Dermis microvascular lymphatic vessel endothelial cell (primary cell): ENCODE measurements around the gene ASF1A. TPM values are rescaled to one million over a fixed set of nuclear protein-coding genes. Genes with fewer than 3 reads are reported as not detected.
A peak's percentile ranks its signal among the peaks of the same experiment; 100 is the strongest.

Experiments used
- DNase-seq, 2 donors: peaks; one replicate each; pipeline versions ENCODE4 v3.0.0 to v3.0.0-alpha.2; 2010; ENCODE audit warnings: low read depth in 2 of 2
- total RNA-seq: library from RNA; depleted of rRNA; stranded (reverse); fragments of >200 nt; gene quantifications from 2 replicates; pipeline ENCODE4 v1.2.1, GENCODE V29; 2014

ASF1A gene
- total RNA-seq, 1 donor from 2014 or later, result 16.7 TPM

DNA sequence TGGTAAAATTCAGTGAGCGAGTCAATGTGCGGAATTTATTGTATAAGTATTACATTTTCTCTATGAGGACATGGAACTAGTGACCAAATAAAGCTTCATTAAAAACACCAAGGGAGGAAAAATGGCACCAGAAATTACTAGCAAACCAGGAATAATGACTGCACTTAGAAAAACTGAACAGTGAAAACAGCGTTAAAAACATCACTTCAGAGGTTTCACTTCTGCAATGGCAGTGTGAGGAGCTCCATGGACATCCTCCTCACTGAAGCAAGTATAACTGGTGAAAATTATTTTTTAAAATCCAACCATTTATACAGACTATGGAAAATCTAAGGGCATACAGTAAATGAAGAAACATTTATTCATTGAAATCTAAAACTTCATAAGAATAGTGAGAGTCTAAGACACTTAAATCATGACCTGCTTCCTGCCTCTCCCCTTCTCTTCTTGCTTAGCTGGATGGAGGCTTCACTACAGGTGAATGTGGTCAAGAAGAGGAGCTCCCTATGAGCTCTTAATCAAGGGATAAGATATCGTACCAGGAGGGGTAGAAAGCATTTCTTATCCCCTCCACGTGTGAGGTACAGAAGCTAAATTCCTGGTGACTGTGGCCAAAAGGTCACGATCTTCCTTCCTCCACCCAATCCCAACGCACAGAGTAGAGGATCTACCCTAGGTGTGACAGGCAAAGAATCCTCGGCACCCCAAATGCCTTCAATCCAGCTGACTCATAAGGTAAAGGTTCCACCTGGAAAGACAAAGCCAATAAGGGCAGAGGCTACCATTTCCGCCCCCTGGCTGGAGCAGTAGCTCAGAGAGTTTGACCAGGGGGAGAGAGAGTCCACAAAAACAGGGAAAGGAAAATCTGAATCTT, 12.3 kb upstream of the ASF1A start:
- DNase-seq, result no peak

DNA sequence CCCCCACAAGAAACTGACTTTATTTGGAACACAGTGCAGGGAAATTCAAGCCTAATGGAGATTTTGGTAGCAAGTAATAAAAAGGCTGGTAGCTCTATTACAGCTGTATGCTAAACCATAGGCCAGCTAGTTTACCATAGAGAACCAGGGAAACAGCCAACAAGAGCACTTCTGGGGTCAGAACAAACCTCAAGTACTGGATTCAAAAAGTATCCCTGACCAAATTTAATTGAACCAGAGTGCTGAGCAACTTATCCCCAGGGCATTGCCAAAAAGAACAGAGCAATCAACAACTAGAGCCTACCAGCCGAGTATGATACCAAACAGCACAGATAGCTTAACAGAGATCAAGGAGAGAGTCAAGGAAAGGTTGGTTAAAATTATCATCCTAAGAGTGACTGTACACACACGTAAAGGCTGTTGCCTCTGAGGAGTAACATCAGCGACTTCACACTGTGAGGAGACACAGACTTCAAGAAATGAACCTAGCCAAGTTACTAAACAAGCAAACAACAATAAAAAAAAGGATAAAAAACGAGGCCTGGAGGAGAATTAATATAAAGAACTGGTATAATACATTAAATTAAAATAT, 11.5 kb upstream of the ASF1A start:
- DNase-seq, result no peak

DNA sequence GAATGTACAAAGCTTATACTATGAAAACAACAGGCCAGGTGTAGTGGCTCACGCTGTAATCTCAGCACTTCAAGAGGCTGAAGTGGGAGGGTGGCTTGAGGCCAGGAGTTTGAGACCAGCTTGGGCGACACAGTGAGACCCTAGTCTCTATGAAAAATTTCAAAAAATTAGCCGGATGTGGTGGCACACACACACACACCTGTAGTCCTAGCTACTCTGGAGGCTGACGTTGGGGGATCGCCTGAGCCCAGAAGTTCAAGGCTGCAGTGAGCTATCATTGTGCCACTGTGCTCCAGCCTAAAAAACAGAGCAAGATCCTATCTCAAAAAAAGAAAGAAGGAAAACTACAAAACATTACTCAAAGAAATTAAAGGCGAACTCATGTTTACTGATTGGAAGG, 7.3 kb upstream of the ASF1A start:
- no peak for DNase-seq

DNA sequence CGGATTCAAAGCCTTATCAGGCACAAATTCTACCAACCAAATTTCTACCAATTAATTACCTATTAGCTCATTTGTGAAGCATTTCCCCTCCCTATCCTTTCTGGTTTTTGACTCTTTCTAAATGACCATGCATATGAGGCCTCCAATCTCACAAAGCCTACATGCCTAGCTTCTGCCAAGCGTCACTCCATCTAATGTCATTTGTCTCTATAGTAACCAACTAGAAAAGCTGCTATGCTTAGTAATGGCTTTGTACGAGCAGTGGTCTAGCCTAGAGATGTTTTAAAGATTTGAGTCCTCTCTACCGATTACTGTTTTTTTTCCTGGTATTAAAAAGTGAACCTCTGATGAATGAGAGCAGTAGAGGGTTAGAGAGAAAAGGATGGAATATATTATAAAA, 4.8 kb upstream of the ASF1A start:
- no peak for DNase-seq

DNA sequence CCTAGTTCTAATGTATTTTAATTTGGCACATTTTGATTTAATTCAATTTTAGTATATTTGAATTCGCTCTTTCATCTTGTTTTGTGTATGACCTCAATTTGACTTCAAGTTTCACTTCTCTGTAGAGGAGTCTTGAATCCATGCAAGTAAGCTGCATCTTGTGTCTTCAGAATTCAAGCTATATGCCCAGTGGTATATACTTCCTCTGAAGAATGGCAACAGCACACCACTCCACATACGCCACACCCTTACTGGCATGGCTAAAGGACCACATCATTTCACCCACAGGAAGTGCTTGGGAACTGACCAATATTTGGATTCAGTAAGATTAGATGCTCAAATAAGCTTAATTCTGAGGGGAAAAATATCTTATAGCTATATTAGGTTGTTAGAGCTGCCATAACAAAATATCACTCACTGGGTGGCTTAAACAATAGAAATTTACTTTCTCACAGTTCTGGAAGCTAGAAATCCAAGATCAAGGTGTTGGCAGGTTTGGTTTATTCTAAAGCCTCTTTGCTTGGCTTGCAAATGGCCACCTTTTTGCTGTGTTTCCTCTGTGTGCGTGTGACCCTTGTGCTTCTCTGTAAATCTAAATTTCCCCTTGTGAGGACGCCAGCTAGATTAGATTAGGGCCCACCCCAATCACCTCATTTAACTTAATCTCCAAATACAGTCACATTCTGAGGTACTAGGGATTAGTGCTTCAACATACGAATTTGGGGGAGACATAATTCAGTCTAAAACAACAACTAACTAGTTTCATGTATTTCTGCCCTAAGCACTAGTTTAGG, 2.8 kb upstream of the ASF1A start:
- DNase-seq, result no peak

DNA sequence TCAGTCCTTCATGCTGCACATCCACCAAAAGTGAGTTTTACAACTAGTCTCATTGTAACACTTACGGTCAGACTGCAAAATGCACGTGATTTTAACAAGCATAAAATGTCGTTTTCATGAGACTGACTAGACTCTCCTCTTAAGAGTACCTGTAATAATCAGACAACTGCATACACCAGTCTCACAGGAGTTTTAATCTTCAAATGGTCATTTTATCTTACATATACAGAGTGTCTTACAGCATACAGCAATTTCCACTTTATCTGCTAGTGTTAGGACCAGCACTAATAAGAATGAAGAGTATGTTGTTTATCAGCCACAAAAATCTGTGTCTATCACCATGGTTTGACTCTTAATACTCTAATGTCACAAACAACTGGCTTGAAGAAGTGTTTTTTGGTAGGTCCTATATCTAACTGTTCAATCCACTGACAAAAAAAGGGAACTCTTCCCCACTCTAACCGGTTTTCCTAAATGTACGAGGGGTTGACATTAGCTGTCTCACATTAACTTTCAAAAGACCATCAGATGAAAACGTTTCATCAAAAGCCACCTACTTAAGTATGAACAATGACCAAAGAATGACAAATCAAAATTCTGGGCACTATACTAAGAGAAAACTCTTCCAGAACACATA, 1.5 kb upstream of the ASF1A start:
- DNase-seq, result peak in 1 of 2 donors; percentile 14

DNA sequence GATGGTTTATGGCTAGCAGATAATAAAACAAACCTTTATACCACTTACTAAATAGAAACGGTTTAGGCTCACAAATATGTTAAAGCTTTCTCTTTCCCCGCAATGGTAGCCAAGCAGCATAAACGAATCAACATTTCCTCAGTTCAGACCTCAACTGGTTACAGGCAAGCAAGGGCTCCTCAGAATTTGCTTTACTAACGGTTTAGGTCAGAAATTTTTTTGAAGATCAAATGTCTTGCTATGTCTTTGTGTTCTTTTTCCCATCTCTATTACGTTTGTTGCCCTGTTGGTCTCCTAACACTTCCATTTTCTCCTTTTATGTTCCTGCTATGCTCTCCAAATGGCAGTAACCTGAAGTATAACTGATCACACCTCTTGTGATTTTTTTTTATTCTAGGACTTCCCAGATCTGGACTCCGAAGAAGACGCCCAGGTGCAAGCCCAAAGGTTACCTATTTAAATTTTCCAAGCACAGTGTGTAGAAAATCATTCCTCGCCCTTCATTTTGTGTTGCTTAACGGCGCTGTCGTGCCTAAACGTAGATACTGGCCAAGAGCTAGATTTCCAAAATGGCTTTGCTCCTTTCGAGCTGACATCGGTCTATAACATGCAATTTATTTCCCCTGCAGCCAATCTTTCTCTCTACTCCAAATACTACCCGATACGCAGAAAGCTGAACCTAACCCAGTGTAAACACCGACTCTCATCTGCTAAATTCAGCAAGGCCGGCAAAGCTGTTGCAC, 717 bp upstream of the ASF1A start:
- peak; percentile 68 for DNase-seq

DNA sequence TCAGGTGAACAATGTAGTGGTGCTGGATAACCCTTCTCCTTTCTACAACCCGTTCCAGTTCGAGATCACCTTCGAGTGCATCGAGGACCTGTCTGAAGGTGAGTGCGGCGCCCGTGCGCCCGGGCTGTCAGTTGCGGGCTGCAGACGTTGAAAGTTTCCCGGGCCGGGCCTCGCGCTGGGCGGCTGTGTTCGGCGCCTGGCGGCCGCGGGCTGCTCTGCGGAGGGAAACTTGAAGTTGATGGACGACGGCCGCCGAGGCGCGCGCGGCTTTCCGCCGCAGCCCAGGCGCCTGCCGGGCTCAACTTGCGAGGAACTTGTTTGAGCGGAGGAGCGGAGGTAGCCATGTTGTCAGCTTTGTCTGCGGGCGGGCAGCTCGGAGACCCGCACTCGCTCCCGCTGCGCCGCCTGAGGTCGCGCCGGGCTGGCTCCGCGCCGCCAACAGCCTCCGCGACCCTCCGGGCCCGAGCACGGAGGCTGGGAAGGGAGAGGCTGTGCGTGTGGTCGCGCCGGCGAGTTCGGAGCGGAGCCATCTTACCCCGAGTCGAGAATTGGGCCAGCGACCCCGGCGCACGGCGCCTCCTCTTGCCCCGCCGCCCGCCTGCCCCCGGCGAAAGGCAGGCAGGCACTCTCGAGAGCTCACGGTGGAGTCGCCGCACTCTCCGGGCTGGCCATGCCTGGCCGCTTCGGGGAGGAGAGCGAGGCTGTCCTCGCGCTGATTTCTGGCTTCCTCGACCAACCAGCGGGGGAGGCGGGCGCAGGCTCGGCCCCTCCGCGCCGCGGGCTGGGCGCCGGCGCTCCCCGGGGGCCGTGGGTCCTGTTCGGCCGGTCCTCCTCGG, 691 bp downstream of the ASF1A start:
- peak; percentile 41 to 74 for DNase-seq

DNA sequence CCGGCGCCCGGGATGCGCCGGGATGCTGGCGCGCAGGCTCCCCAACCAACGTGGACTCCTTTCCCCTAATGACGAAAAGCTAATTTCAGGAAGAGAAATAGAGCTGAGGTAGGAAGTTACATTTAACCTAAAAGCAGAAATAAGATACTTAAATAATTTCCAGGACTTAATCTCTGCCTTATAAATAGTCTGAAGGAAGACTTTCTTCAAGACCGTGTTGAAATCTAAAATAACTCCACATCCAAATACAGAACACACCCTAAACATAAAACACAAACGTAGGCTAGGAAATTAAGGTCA, 1.3 kb downstream of the ASF1A start:
- no peak for DNase-seq

DNA sequence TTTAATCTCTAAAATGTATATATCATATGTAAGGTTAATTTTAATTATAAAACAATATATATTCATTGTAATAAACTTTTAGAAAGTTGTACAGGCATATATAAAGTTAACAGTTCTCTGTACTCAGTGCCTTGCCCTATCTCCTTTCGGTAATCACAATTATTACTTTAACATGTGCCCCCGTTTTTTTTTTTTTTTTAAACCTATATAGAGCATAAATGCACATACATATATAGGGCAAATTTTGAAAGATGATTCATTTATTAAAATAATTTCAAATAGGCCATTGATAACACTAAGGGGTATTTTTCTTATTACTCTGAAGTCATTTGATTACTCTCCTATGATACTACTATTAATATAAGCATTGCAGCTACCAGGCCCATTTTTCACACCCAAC, 1.9 kb downstream of the ASF1A start:
- no peak for DNase-seq

DNA sequence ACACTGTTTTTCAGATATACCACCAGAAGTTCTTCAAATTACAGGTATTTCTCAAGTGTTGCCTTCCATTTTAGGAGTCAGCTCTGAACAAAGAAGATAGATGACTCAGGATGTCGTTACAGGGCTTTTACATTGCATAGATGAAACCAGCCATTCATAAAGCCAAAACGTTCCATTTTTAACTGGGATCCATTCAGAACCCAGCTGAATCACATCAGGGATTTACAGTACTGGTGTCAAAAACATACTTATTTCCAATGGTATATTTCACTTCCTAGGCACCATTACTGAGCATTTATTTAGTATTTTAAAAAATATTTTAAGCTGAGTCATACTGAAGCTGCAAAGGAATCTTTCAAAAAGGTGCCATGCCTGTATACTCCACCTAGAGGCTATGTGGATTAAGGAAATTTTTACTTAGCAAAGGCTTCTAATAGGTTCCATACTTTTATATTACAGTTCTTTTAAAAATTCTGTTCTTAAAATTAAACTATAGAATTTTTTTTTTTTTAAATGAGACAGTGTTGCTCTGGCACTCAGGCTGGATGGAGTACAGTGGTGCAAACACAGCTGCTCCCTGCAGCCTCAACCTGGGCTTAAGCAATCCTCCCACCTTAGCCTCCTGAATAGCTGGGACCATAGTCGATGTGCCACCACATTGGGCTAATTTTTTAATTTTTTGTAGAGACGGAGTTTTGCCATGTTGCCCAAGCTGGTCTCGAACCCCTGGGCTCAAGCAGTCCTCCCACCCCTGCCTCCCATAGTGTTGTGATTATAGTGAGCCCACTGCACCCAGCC, 2.6 kb downstream of the ASF1A start:
- DNase-seq, result peak; percentile 41 to 66

DNA sequence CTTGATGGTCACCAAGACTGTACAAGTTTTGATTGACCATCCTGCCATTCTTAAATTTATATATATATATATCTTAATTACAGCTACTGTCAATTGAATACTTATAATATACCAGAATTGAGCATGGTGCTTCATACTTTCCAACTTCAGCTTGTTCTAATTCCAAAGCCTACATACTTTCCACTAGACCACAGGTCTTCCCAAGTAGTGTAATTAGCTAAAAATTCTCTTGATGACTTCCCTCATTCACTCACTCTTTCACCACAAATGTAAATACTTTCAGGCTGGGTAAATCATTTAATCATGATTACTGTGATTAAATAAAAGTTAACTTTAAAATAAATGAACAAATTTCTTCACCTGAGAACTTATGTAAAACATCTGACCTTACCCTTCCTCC, 3.4 kb downstream of the ASF1A start:
- no peak for DNase-seq

DNA sequence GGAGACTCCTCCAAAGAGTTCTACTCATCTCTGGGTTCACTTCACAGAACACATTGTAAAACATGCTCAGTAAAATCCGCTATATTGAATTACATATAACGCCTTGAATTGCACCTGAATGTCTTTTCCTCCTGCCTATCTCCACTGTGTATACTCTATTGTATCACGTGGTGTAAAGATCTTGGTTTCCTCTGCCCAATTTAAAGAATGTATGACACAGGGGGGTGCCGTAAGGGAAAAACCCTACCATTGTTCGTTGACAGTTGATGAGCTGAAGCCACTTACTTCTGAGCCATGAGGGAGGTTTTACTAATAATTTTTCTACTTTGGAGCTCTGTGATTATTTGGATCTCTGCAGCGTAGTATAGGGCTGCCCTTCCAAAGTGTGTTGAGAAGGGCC, 6.0 kb downstream of the ASF1A start:
- no peak for DNase-seq

DNA sequence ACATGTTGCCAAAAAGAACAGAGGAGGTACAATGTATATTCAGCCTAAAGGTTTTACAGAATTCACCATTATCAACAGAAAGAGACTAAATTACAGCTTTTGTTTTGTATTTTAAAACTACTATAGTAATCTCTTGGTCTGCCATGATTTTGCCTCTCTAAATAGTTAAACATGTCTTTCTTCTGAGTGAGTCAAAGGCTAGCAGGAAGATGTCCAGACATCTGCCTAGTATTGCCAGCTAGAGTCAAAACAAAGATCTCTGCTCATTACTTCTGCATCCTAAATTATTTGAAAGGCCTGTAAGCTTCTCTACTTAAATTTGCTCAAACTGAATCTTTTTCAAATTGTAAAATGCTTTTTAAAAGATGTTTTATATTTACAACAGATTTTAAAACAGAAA, 8.8 kb downstream of the ASF1A start:
- DNase-seq, result peak in 1 of 2 donors; percentile 34

DNA sequence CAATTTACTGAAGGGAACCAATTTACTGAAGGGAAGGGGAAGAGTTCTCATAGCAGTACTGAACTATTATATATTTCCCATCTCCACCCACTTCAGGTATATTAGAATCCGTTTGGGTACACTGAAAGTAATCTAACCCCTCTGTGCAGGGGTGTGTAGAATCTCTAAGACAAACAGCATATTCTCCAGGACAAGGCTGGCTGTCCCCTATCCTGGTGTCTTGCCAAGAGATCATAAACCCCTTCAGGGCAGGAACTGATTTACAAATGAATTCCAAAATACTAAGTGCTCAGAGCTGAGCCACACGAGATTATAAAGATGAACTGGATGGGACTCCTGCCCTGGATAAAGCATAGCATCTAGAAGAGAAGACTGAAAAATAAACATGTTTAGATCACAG, 9.2 kb downstream of the ASF1A start:
- DNase-seq, result no peak

DNA sequence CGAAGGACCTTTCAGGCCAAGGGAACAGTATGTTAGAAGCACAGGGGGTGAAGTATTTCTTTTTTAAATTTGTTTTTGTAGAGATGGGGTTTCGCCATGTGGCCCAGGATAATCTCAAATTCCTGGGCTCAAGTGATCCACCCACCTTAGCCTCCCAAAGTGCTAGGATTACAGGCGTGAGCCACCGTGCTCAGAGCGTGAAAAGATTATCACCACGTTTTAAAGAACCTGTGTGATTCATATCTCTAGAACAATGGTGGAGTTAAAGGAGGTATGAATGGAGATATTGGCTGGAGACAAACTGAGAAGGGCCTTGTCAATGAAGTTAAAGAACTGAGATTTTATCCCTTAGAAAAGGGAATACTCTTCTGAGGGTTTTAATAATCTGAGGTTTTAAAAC, 9.7 kb downstream of the ASF1A start:
- no peak for DNase-seq

DNA sequence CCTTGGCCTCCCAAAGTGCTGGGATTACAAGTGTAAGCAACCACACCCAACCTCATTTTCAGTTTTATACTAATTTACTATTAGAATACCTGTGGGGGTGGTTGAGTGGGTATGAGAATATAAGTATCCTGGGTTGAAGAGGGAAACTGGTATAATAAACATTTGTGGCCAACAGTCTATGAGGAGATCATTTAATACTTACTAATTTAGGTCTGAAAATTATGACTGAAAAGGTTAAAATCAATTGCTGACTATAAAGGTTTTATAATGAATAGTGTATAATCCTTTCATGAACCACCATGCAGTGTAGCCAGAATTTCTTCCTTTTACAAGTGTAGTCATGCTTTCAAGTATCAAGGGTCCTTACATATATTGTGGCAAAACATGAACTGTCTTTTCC, 11.1 kb downstream of the ASF1A start:
- no peak for DNase-seq

DNA sequence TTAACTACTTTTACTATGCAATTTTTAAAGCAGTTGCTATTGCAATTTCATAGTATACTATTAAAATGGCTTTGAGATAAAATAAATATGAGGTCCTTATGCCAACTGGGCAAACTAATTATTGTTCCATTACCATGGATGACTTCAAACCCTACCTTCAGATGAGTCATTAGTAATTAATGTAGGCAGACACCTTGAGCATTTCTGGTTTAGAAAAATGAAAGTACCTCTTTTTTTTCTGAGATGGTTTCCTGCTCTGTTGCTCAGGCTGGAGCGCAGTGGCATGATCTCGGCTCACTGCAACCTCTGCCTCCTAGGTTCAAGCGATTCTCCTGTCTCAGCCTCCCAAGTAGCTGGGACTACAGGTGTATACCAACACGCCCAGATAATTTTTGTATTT, 11.9 kb downstream of the ASF1A start:
- no peak for DNase-seq

DNA sequence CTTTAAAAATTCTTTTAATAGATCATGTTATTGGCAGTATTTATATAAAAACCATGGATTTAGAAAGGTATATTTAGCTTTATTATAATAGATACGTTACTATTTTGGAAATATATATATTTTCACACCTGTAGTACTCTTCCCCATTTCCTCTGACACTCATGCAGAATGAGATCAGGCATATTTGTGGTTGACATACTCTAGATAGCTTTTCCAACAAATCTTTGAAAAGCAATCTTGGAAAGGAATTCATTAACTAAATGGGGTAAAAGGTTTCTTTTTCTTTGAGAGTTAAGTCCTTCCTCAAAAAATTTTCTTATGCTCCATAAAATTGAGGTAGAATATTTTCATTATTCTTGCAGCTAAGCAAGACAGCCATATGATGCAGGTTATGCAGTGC, 14.5 kb downstream of the ASF1A start:
- no peak for DNase-seq

DNA sequence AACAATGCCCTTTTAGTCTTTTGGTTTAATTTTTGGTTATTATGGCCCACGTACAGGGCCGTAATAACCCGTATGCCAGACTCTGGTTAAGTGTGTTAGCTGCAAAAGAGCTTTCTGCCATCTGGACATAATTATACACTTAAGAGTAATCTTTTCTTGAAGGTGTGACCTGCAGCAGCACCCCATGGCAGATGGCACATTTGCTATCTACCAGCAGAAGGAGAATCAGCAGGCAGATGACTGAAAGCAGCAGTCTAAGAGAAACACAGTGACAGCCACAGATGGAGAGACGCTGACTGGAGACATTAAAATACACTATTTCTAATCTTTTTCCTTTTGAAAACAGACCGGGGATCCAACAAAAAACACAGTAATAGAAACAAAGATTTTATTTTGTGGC, 18.7 kb downstream of the ASF1A start:
- no peak for DNase-seq
